DMS 273 (cell line): ENCODE results near the gene LRRC75A.

Experiments
- DNase-seq: peaks from one replicate; lab custom pipeline; 2025; ENCODE audit not compliant: unreplicated experiment; lab: John Stamatoyannopoulos, UW

Gene LRRC75A

GRCh38 chr17:16473044-16474011 is 18.7 kb downstream of the LRRC75A start:
- DNase-seq, result no peak

- no peak for DNase-seq
Measured at GRCh38 chr17:16472539-16472938, 19.5 kb downstream of the LRRC75A start.

GRCh38 chr17:16471295-16471694 is 20.7 kb downstream of the LRRC75A start:
- no peak for DNase-seq

GRCh38 chr17:16470265-16470664 is 21.7 kb downstream of the LRRC75A start:
- DNase-seq, result peak; percentile 53

GRCh38 chr17:16468428-16468992 is 23.5 kb downstream of the LRRC75A start:
- DNase-seq, result no peak

GRCh38 chr17:16467886-16468285 is 24.1 kb downstream of the LRRC75A start:
- DNase-seq, result no peak

- no peak for DNase-seq
Measured at GRCh38 chr17:16467044-16467443, 24.9 kb downstream of the LRRC75A start.

GRCh38 chr17:16466407-16466806 is 25.6 kb downstream of the LRRC75A start:
- DNase-seq, result no peak

- DNase-seq, result no peak
Measured at GRCh38 chr17:16465861-16466338, 26.1 kb downstream of the LRRC75A start.

GRCh38 chr17:16465052-16465312 is 27.0 kb downstream of the LRRC75A start:
- no peak for DNase-seq

GRCh38 chr17:16464303-16465051 is 27.5 kb downstream of the LRRC75A start:
- no peak for DNase-seq

- peak; percentile 94 for DNase-seq
Measured at GRCh38 chr17:16463358-16464302, 28.4 kb downstream of the LRRC75A start.

GRCh38 chr17:16462070-16462864 is 29.7 kb downstream of the LRRC75A start:
- DNase-seq, result no peak

- no peak for DNase-seq
Measured at GRCh38 chr17:16461606-16461866, 30.5 kb downstream of the LRRC75A start.

- no peak for DNase-seq
Measured at GRCh38 chr17:16460796-16461605, 31.0 kb downstream of the LRRC75A start.

GRCh38 chr17:16459855-16460550 is 32.0 kb downstream of the LRRC75A start:
- no peak for DNase-seq

GRCh38 chr17:16459271-16459670 is 32.7 kb downstream of the LRRC75A start:
- DNase-seq, result no peak

- peak; percentile 48 for DNase-seq
Measured at GRCh38 chr17:16456742-16457316, 35.2 kb downstream of the LRRC75A start.
